Measurements from ENCODE around the gene MPV17. TPM values are rescaled to one million over a fixed set of nuclear protein-coding genes. Genes with fewer than 3 reads are reported as not detected.

Gene MPV17
- total and polyA plus RNA-seq, 9 of the 15 experiments (the other 6 are each of a cell fraction or from before 2014, with no cell fraction given), result 54.7 to 140 (median 70.2) TPM

- TF ChIP-seq ARID4B (CRISPR knock-in tag; IDR thresholded peaks at IDR 0.05), result peak; percentile 94
- peak; percentile 49; the same call in 1 of the 2 replicates for TF ChIP-seq EP300 (IDR thresholded peaks at IDR 0.05; ENCODE audit: low read length)
- peak; percentile 51; the same call in 1 of the 2 replicates for TF ChIP-seq TCF7L2 (IDR thresholded peaks at IDR 0.05; ENCODE audit: low read depth, low read length)
- TF ChIP-seq ZNF444 (CRISPR knock-in tag; IDR thresholded peaks at IDR 0.05), result no peak
- TF ChIP-seq NCOR1 (IDR thresholded peaks at IDR 0.05), result 0 out of 2 replicates have a peak, but pooled peaks have one; percentile 14
- peak; percentile 100 for TF ChIP-seq POU5F1 (IDR thresholded peaks at IDR 0.05; ENCODE audit: borderline replicate concordance, low read depth, low read length, partially characterized antibody)
- peak; percentile 87 for TF ChIP-seq ESRRA (IDR thresholded peaks at IDR 0.05; ENCODE audit: borderline replicate concordance, low read depth)
- no peak for TF ChIP-seq KHSRP (IDR thresholded peaks at IDR 0.05)
- peak; percentile 36 for TF ChIP-seq ZFP36 (IDR thresholded peaks at IDR 0.05; ENCODE audit: low read depth, low read length, partially characterized antibody)
- peak; percentile 96 for TF ChIP-seq MAX (CRISPR knock-in tag; IDR thresholded peaks at IDR 0.05)
- peak; percentile 93 for TF ChIP-seq KLF16 (IDR thresholded peaks at IDR 0.05)
- TF ChIP-seq UBTF (IDR thresholded peaks at IDR 0.05; ENCODE audit: borderline replicate concordance in 1 of 2, low read depth in 2 of 2, low read length in 2 of 2), result peak; percentile 46 to 89; a peak in 2 of 4 replicates
- 0 out of 2 replicates have a peak, but pooled peaks have one; percentile 29 for TF ChIP-seq BHLHE40 (IDR thresholded peaks at IDR 0.05; ENCODE audit: low read length)
- TF ChIP-seq ILF3 (IDR thresholded peaks at IDR 0.05; ENCODE audit: borderline replicate concordance), result no peak
- peak; percentile 80 for TF ChIP-seq TARDBP (IDR thresholded peaks at IDR 0.05)
- TF ChIP-seq ZBTB9 (CRISPR knock-in tag; IDR thresholded peaks at IDR 0.05), result no peak
- TF ChIP-seq BMI1 (IDR thresholded peaks at IDR 0.05; ENCODE audit: low read length), result no peak; the same call in 1 of the 2 replicates
- peak; percentile 95 for TF ChIP-seq TOE1 (IDR thresholded peaks at IDR 0.05; ENCODE audit: borderline replicate concordance)
- TF ChIP-seq TOE1 (CRISPR knock-in tag; IDR thresholded peaks at IDR 0.05; ENCODE audit: borderline replicate concordance, low read depth), result peak; percentile 75
- TF ChIP-seq LCOR (CRISPR knock-in tag; IDR thresholded peaks at IDR 0.05), result peak; percentile 98
- TF ChIP-seq MTA2 (IDR thresholded peaks at IDR 0.05; ENCODE audit: low read depth), result no peak
Measured at GRCh38 chr2:27370026-27370815, 47.3 kb upstream of the MPV17 start, which contains the start of the genes EIF2B4 and SNX17 (continued).

Measured in K562 (cell line).